AG09309 (cell line): ENCODE measurements around the gene CAV1.
"Not testable (repeated sequence)": the region's sequence is repeated elsewhere in the genome, so short reads cannot be mapped to it uniquely, and the experiment has no call there.

ENCODE experiments used
- DNase-seq: peaks from one replicate; pipeline ENCODE4 v3.0.0-alpha.2; 2010; ENCODE audit warnings: low read depth
- H3K4me3 ChIP-seq: 2 replicates; pipeline ENCODE4 v1.5.1; 2011; ENCODE audit warnings: mild to moderate bottlenecking, low read depth, low read length, moderate library complexity; ENCODE audit not compliant: control insufficient read depth
- CTCF ChIP-seq: IDR thresholded peaks from 2 replicates; pipeline ENCODE4 v1.5.1; 2011; ENCODE audit warnings: mild to moderate bottlenecking, low read depth, low read length, inconsistent platforms; ENCODE audit not compliant: insufficient read depth, control insufficient read depth; ENCODE audit errors: missing control alignments

Gene CAV1

GRCh38 chr7:116524609-116525297, at the start of gene CAV1:
Gene CAV1 (plus strand): TSS chr7:116525036. CDS start chr7:116525063, 27 bp downstream.
- peak within 1 kb of the TSS; percentile 98 for H3K4me3 ChIP-seq
- DNase-seq: peak; percentile 89
- TF ChIP-seq CTCF: peak; percentile 35

GRCh38 chr7:116477625-116478024, 47.2 kb upstream of the CAV1 start:
- no peak overlapping the region for H3K4me3 ChIP-seq
- TF ChIP-seq CTCF: no peak
- DNase-seq: no peak

GRCh38 chr7:116478834-116479233, 46.0 kb upstream of the CAV1 start:
- DNase-seq: no peak
- no peak for TF ChIP-seq CTCF
- H3K4me3 ChIP-seq: no peak overlapping the region

GRCh38 chr7:116483271-116483942, 41.4 kb upstream of the CAV1 start:
- no peak for TF ChIP-seq CTCF
- H3K4me3 ChIP-seq: no peak overlapping the region
- no peak for DNase-seq

GRCh38 chr7:116484389-116484788, 40.4 kb upstream of the CAV1 start:
- DNase-seq, H3K4me3 ChIP-seq: not testable (repeated sequence)

GRCh38 chr7:116487907-116488521, 36.8 kb upstream of the CAV1 start:
- no peak overlapping the region for H3K4me3 ChIP-seq
- no peak for DNase-seq
- TF ChIP-seq CTCF: no peak

- no peak for DNase-seq
- TF ChIP-seq CTCF: no peak
Measured at GRCh38 chr7:116490351-116490750, 34.5 kb upstream of the CAV1 start.

More at GRCh38 chr7:116490351-116490750, 34.5 kb upstream of the CAV1 start:
- no peak overlapping the region for H3K4me3 ChIP-seq
